ENCODE results near the gene FAM3C. TPM values are rescaled to one million over a fixed set of nuclear protein-coding genes. Genes with fewer than 3 reads are reported as not detected.

The FAM3C gene
- total RNA-seq, 4 donors from 2014 or later: 44.3 to 129 (median 49.0) TPM

GRCh38 chr7:121382473-121382872 is 13.6 kb downstream of the FAM3C start:
- ATAC-seq (ENCODE audit: low FRiP score): no peak
- TF ChIP-seq CTCF (IDR thresholded peaks at IDR 0.05): no peak
- no peak for DNase-seq (ENCODE audit: low spot score)

DNA sequence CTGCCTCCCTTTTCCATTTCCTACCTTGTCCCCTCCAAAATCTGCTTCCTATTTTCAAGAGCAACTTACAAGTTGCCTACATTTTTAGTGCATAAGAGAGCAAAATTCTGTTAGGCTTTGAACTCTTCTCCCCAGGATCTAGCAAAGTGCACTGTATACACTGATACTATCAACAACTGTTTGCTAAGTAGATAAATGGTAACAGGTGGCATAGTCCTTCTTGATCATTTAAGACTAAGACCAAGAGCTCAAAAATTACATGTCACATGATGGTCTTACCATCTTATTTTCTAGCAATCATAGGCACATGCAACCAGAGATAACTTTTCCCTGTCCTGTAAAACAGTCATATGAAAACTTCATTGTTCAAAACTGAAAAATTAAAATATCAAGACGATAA is 16.2 kb downstream of the FAM3C start:
- TF ChIP-seq CTCF (IDR thresholded peaks at IDR 0.05): no peak
- no peak for DNase-seq (ENCODE audit: low spot score)
- no peak for ATAC-seq (ENCODE audit: low FRiP score)

DNA sequence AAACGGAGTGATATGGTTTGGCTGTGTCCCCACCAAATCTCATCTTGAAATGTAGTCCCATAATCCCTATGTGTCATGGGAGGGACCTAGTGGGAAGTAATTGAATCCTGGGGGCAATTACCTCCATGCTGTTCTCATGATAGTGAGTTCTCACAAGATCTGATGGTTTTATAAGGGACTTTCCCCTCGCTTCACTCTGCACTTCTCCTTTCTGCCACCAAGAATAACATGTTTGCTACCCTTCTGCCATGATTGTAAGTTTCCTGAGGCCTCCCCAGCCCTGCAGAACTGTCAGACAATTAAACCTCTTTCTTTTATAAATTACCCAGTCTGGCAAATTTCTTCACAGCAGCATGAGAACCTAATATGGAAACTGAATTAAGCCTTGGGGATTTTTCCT is 19.1 kb downstream of the FAM3C start:
- DNase-seq (ENCODE audit: low spot score) (no peak), ATAC-seq (ENCODE audit: low FRiP score) (no peak)
- TF ChIP-seq CTCF (IDR thresholded peaks at IDR 0.05): no peak

GRCh38 chr7:121373177-121373576 is 22.9 kb downstream of the FAM3C start:
- TF ChIP-seq CTCF (IDR thresholded peaks at IDR 0.05): no peak
- no peak for ATAC-seq (ENCODE audit: low FRiP score)
- DNase-seq (ENCODE audit: low spot score): no peak

DNA sequence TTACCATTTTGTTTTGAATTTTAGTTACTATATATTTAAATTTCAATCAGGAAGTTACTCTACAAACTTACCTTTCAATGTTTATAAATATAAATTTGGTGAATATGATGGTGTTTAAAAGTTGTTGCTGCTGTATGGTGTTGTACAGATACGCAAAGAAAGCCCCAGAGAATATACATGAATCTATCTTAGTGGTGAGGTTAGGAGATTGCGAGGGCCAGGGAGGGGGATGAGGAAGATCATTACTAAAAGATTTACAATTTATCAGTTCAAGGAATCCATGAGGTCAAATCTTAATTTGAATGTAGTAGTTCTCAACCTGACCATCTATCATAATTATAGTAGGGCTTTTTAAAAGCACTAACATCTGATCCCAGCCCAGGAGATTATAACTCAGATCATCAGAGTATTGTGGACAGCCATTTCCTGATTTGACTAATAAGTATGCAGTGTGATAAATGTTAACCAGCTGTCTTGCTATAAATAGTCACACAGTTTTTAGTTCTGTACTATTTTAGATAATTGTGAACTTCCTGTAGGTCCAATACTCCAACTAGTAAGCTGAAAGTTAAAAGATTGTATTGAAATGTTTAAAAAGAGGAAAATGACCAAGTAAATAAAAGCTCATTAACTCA is 23.6 kb downstream of the FAM3C start:
- no peak for DNase-seq (ENCODE audit: low spot score)
- ATAC-seq (ENCODE audit: low FRiP score): no peak
- TF ChIP-seq CTCF (IDR thresholded peaks at IDR 0.05): no peak

DNA sequence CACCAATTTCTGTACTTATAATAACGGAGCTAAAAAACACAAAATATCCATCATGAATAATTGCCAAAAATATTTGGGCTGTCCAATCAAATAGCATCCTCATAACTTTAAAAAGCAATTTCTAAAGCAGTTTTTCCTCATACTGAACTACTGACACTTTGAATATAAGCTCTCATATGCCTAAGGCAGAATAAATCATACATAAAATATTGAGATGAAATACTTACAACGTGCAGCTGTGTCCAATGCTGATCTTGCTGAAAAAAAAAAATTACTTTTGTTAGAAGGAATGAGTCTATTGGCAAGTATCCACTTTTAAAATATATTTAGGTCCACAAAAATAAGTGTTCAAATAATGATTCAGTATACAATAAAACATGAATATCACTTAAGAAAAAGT is 24.2 kb downstream of the FAM3C start:
- no peak for DNase-seq (ENCODE audit: low spot score)
- no peak for ATAC-seq (ENCODE audit: low FRiP score)
- no peak for TF ChIP-seq CTCF (IDR thresholded peaks at IDR 0.05)

- ATAC-seq (ENCODE audit: low FRiP score) (no peak), DNase-seq (ENCODE audit: low spot score) (no peak)
- TF ChIP-seq CTCF (IDR thresholded peaks at IDR 0.05): no peak
Measured at GRCh38 chr7:121371367-121371766, 24.7 kb downstream of the FAM3C start.
